Panc1 (cell line): ENCODE measurements around the gene C1QA. TPM values are rescaled to one million over a fixed set of nuclear protein-coding genes. Genes with fewer than 3 reads are reported as not detected.

Experiments
- ATAC-seq: fragments of 200-7000 bp; cut with Tn5 transposase; 2 replicates; pipeline ENCODE4 v1.9.1; 2020; ENCODE audit warnings: mild to moderate bottlenecking, moderate library complexity
- BruUV-seq: library from RNA; stranded (reverse); fragments of 400-500 nt; replicated peaks from 2 replicates; lab custom pipeline; 2021; lab: Mats Ljungman, UMichigan
- CTCF ChIA-PET: fragments of 300-600 bp; sonication (Branson Sonifier 250); formaldehyde crosslinking; loops from one replicate; lab custom pipeline; 2022; ENCODE audit warnings: antibody characterized with exemption; lab: Charles Lee
- POLR2A ChIA-PET: fragments of 300-600 bp; sonication (Branson Sonifier 250); formaldehyde crosslinking; loops from one replicate; lab custom pipeline; 2022; ENCODE audit warnings: antibody characterized with exemption; lab: Charles Lee
- DNase-seq: peaks from one replicate; pipeline ENCODE4 v3.0.0-alpha.2; 2010; ENCODE audit warnings: low read depth, low spot score
- H3K27ac ChIP-seq: 2 replicates; pipeline ENCODE4 v1.5.1; 2011; ENCODE audit warnings: mild to moderate bottlenecking, low read length, inconsistent platforms
- H3K27me3 ChIP-seq: fragments of 200-500 bp; sonication (Bioruptor generic); 2 replicates; pipeline ENCODE4 v1.6.0; 2014; ENCODE audit warnings: low read length, inconsistent platforms; ENCODE audit not compliant: control insufficient read depth, insufficient read depth
- H3K36me3 ChIP-seq: fragments of 200-500 bp; sonication (Bioruptor generic); 2 replicates; pipeline ENCODE4 v1.5.1; 2014; ENCODE audit warnings: inconsistent platforms, mild to moderate bottlenecking, low read length, moderate library complexity; ENCODE audit not compliant: control insufficient read depth, insufficient read depth
- H3K4me1 ChIP-seq: 2 replicates; pipeline ENCODE4 v1.5.1; 2011; ENCODE audit warnings: inconsistent platforms, mild to moderate bottlenecking, low read length, moderate library complexity; ENCODE audit not compliant: control insufficient read depth, insufficient read depth
- H3K4me3 ChIP-seq, 2 experiments: 2 replicates each; pipeline ENCODE4 v1.5.1; 2011 to 2012; ENCODE audit warnings: low read depth in 2 of 2, low read length in 2 of 2, mild to moderate bottlenecking in 2 of 2, inconsistent platforms in 1 of 2, moderate library complexity in 1 of 2
- H3K9me3 ChIP-seq: fragments of 200-500 bp; sonication (Bioruptor generic); 2 replicates; pipeline ENCODE4 v1.5.1; 2014; ENCODE audit warnings: low read depth, mild to moderate bottlenecking, inconsistent platforms, low read length, moderate library complexity; ENCODE audit not compliant: control insufficient read depth, insufficient read depth
- POLR2AphosphoS5 ChIP-seq: IDR thresholded peaks from 2 replicates; pipeline ENCODE4 v1.6.1; 2012; ENCODE audit warnings: mild to moderate bottlenecking, low read depth, low read length, moderate library complexity
- SIN3A ChIP-seq: IDR thresholded peaks from 2 replicates; pipeline ENCODE4 v1.6.1; 2012; ENCODE audit warnings: low read depth, mild to moderate bottlenecking, low read length, moderate library complexity, borderline replicate concordance; ENCODE audit not compliant: insufficient read depth
- TCF7L2 ChIP-seq: IDR thresholded peaks from 2 replicates; pipeline ENCODE4 v1.6.1; 2011; ENCODE audit warnings: mild to moderate bottlenecking, low read depth, low read length, inconsistent platforms
- in situ Hi-C: cut with HindIII; loops from 2 replicates; pipeline ENCODE4 v1.10.0; 2016; ENCODE audit warnings: low sequenced_read_pairs, low pct_unique_long_range_greater_than_20kb
- intact Hi-C: fragments of 100-400 bp; cut with micrococcal nuclease; formaldehyde crosslinking; loops from one replicate; pipeline ENCODE4 v1.10.0; 2022; ENCODE audit not compliant: unreplicated experiment
- total RNA-seq: library from RNA; stranded (reverse); gene quantifications from one replicate; pipeline ENCODE4 v1.2.1, GENCODE V29; 2021; ENCODE audit not compliant: unreplicated experiment
- TF ChIP-seq, protein P1 (sequence below), 2 experiments: IDR thresholded peaks; 2 replicates each; pipeline ENCODE4 v1.6.1; 2011 to 2012; ENCODE audit warnings: low read depth in 2 of 2, control low read depth in 1 of 2, low read length in 1 of 2, mild to moderate bottlenecking in 1 of 2, moderate library complexity in 1 of 2; ENCODE audit not compliant: insufficient read depth in 1 of 2
- TF ChIP-seq, protein P2 (sequence below): fragments of 450-650 bp; IDR thresholded peaks from 2 replicates; pipeline ENCODE4 v1.5.1; 2017; ENCODE audit warnings: mild to moderate bottlenecking

The C1QA gene
- total RNA-seq, 1 experiment from 2014 or later: 0.41 TPM

DNA sequence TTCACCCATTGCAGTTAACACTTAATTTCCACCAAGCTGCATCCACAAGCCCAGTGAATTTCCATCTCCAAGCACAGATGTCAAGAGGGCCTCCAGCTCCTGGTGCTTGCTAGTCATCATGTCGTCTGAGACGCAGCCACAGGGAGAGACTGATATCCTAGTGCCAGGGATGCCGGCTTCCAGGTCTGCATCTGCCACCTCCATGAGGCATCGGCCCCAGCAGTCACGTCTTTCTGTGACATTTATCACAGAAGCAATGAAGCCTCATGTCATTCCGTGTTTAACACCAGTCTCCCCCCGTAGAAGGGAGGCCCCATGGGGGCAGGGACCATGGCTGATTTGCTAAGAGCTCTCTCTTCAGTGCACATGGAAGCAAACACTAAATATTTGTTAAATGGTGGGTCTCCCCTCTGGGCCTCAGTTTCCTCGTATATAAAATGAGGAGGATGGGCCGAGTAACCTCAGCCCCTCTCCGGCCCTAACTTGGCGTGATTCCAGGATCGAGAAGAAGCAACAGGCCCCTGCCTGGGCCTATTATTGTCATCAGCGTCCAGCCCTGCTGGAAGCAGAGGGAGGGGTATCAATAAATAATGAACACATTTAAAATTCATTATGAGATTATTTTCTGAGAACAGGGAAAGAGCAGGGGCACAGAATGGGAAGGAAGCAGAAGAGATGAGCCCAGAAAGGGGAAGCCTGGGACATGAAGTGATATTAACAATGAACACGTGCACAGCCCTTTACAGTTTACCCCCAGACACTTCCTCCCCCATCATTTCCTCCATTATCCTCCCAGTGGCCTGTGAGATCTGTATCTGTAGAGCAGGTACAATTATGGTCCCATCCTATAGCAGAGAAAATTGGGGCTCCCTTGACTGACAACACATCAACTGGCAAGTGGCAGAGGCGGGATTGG lies 15.8 kb downstream of the C1QA start:
- CTCF ChIA-PET: interaction anchor here (0.7 kb wide), 1 partner anchor 110 kb away, joined by 5 read pairs; no protein-coding TSS in a partner anchor
- TF ChIP-seq, protein P1, sequence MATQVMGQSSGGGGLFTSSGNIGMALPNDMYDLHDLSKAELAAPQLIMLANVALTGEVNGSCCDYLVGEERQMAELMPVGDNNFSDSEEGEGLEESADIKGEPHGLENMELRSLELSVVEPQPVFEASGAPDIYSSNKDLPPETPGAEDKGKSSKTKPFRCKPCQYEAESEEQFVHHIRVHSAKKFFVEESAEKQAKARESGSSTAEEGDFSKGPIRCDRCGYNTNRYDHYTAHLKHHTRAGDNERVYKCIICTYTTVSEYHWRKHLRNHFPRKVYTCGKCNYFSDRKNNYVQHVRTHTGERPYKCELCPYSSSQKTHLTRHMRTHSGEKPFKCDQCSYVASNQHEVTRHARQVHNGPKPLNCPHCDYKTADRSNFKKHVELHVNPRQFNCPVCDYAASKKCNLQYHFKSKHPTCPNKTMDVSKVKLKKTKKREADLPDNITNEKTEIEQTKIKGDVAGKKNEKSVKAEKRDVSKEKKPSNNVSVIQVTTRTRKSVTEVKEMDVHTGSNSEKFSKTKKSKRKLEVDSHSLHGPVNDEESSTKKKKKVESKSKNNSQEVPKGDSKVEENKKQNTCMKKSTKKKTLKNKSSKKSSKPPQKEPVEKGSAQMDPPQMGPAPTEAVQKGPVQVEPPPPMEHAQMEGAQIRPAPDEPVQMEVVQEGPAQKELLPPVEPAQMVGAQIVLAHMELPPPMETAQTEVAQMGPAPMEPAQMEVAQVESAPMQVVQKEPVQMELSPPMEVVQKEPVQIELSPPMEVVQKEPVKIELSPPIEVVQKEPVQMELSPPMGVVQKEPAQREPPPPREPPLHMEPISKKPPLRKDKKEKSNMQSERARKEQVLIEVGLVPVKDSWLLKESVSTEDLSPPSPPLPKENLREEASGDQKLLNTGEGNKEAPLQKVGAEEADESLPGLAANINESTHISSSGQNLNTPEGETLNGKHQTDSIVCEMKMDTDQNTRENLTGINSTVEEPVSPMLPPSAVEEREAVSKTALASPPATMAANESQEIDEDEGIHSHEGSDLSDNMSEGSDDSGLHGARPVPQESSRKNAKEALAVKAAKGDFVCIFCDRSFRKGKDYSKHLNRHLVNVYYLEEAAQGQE (IDR thresholded peaks at IDR 0.05; ENCODE audit: insufficient read depth in 1 of 2, low read depth in 2 of 2, low read length in 1 of 2): no peak
- TF ChIP-seq SIN3A: no peak
- TF ChIP-seq TCF7L2: no peak
- no peak overlapping the region for H3K4me3 ChIP-seq
- BruUV-seq: no TSS peak
- no peaks in the 10 kb centered on the region for H3K36me3 ChIP-seq
- H3K4me1 ChIP-seq: no peaks in the 10 kb centered on the region
- POLR2A ChIA-PET: no interaction called here
- intact Hi-C loops: no loop called here
- no peaks in the 10 kb centered on the region for H3K9me3 ChIP-seq
- H3K27me3 ChIP-seq: no peaks in the 10 kb centered on the region; the same call in 1 of the 2 replicates
- DNase-seq (no peak), ATAC-seq (no peak)
- no peak overlapping the region for H3K27ac ChIP-seq
- in situ Hi-C loops: no loop called here

DNA sequence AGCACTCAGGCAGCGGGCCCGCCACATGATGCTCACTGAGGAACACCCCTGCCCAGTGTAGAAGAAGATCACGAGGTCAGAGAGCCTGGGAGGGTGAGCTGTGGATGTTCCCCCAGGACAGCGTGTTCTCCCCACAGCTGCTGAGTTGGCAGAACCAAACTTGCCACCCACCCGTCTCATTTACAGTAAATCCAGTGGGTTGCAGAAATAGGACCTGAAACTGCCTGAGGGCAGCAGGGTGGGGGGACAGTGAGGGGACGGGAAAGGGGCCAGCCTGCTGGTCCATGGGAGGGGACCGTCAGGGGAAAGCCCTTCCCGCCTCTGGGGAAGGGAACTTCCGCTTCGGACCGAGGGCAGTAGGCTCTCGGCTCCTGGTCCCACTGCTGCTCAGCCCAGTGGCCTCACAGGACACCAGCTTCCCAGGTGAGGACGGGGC lies 16.5 kb downstream of the C1QA start, which contains the start of gene C1QB:
C1QB (plus strand) TSS at position 356 of the 436 bp plus-strand sequence. CDS start 6,227 bp downstream, outside the sequence.
- TF ChIP-seq, protein P2, sequence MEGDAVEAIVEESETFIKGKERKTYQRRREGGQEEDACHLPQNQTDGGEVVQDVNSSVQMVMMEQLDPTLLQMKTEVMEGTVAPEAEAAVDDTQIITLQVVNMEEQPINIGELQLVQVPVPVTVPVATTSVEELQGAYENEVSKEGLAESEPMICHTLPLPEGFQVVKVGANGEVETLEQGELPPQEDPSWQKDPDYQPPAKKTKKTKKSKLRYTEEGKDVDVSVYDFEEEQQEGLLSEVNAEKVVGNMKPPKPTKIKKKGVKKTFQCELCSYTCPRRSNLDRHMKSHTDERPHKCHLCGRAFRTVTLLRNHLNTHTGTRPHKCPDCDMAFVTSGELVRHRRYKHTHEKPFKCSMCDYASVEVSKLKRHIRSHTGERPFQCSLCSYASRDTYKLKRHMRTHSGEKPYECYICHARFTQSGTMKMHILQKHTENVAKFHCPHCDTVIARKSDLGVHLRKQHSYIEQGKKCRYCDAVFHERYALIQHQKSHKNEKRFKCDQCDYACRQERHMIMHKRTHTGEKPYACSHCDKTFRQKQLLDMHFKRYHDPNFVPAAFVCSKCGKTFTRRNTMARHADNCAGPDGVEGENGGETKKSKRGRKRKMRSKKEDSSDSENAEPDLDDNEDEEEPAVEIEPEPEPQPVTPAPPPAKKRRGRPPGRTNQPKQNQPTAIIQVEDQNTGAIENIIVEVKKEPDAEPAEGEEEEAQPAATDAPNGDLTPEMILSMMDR: no peak
- TF ChIP-seq SIN3A (no peak), POLR2AphosphoS5 (no peak), TCF7L2 (no peak)
- TF ChIP-seq, protein P1 (IDR thresholded peaks at IDR 0.05; ENCODE audit: insufficient read depth in 1 of 2, low read depth in 2 of 2, low read length in 1 of 2): no peak
- Histone ChIP-seq H3K9me3 (no peaks in the 10 kb centered on the region), H3K4me1 (no peaks in the 10 kb centered on the region), H3K27me3 (no peaks in the 10 kb centered on the region; the same call in 1 of the 2 replicates), H3K36me3 (no peaks in the 10 kb centered on the region), H3K4me3 (no peak within 1 kb of the TSS), H3K27ac (no peak within 1 kb of the TSS)
- in situ Hi-C loops: no loop called here
- DNase-seq: no peak
- no TSS peak for BruUV-seq
- intact Hi-C loops: no loop called here
- ATAC-seq: no peak
- POLR2A ChIA-PET: no interaction called here
- CTCF ChIA-PET: no interaction called here
